Smooth muscle cell of the pulmonary artery (primary cell): ENCODE results near the gene CCDC38. TPM values are rescaled to one million over a fixed set of nuclear protein-coding genes. Genes with fewer than 3 reads are reported as not detected.

Experiments
- total RNA-seq: library from RNA; depleted of rRNA; stranded (reverse); fragments of >200 nt; gene quantifications from 2 replicates; pipeline ENCODE4 v1.2.3, GENCODE V29; 2014

Gene CCDC38
- total RNA-seq = not detected in 2 replicates

GRCh38 chr12:95942524-95943329 lies at the start of gene CCDC38:
Gene CCDC38, minus strand, starts transcription at chr12:95942614. Its CDS starts 6,105 bp downstream, at chr12:95936509.

DNA sequence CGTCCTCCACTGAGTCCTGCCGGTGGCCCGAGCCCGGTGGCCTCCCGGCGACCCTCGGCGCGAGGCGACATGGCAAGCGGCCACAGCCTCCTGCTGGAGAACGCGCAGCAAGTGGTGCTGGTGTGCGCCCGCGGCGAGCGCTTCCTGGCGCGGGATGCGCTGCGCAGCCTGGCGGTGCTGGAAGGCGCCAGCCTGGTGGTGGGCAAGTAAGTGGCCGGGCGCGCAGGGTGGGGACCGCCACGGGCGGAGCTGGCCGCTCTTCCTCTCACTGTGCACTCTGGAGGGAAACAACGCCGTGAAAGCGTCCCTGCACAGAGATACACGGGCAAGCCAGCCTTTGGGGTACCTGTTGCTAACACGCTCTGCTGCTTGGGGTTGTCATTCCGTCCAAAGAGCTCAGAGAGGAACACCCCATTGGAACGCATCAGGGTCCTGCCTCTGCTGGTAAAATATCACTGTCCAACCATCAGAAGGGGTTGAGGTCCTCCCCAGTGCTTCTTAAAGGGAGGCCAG lies 972 bp upstream of the CCDC38 start, which contains the start of gene AMDHD1:
Gene AMDHD1 (plus strand): TSS at position 2 of the 513 bp plus-strand sequence. CDS start 68 bp downstream, at position 70.

DNA sequence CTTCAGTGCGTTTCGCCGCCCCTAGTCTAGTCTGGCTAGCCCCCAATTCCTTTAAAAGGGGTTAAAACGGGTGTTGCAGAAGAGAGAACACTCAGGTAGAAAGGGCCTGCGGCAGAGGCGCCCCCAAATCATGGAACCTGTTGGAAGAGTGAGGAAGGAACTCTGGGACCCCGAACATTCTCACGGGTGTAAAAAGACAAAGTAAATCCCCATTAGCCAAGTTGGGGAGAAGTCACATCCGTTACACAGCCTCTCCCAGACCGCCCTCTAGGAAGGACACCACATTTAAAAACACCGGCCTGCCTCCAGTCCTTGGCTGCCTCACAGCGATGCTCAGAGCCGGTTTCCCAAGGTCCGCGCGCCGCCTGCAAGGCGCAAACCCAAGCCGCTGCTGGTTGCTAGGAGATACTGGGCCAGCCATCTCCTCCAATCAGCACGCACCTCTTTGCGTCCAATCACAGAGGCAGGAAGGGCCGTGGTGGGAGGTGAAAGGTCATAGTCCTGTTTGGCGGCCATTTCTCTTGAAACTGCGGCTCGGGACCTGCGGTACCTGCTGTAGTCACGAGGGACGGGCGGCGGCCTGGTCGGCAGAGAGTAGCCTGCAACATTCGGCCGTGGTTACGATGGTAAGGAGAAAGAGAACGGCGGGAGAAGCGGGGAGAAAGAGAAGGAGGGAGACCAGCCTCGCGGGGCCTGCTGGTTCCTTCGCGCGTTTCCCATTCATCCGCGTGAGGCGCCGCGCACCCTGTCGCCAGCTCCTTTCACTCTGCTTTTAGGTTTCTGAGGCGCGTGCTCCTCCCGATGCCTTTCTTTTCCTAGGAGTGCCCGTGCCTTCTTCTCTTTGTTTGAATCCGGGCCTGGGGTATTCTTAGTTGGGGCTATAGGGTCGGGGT lies 83.7 kb downstream of the CCDC38 start, which contains the start of gene SNRPF:
Gene SNRPF (plus strand): TSS at position 502 of the 893 bp plus-strand sequence. CDS start 122 bp downstream, at position 624.

Other genes starting within 250 kb of the CCDC38 start
- gene NTN4, start 151.8 kb downstream of the CCDC38 start, total RNA-seq = 130 and 302 TPM in 2 replicates
- 8.3 and 9.3 TPM in 2 replicates for gene SNRPF, start 83.7 kb downstream of the CCDC38 start, total RNA-seq
- gene AMDHD1, start 717 bp upstream of the CCDC38 start, total RNA-seq = 0.07 and 0.13 TPM in 2 replicates
- 1.2 TPM in 1 of 2 replicates, not detected in the other for gene HAL, start 53.7 kb upstream of the CCDC38 start, total RNA-seq
- gene LTA4H, start 93.0 kb upstream of the CCDC38 start, total RNA-seq = 80.3 TPM in 2 replicates